ENCODE results near the gene C5orf52.

- TF ChIP-seq CTCF (IDR thresholded peaks at IDR 0.05) (no peak), FOXK1 (CRISPR knock-in tag; IDR thresholded peaks at IDR 0.05) (no peak), MAX (CRISPR knock-in tag; IDR thresholded peaks at IDR 0.05) (no peak), RELA (CRISPR knock-in tag; IDR thresholded peaks at IDR 0.05; ENCODE audit: borderline replicate concordance) (no peak), USF1 (CRISPR knock-in tag; IDR thresholded peaks at IDR 0.05) (no peak), PREB (CRISPR knock-in tag; IDR thresholded peaks at IDR 0.05; ENCODE audit: borderline replicate concordance) (no peak), PRRX2 (CRISPR knock-in tag; IDR thresholded peaks at IDR 0.05) (no peak), AFF4 (CRISPR knock-in tag; IDR thresholded peaks at IDR 0.05; ENCODE audit: borderline replicate concordance) (no peak), ZNF232 (CRISPR knock-in tag; IDR thresholded peaks at IDR 0.05) (no peak)
- TF ChIP-seq, protein P1, sequence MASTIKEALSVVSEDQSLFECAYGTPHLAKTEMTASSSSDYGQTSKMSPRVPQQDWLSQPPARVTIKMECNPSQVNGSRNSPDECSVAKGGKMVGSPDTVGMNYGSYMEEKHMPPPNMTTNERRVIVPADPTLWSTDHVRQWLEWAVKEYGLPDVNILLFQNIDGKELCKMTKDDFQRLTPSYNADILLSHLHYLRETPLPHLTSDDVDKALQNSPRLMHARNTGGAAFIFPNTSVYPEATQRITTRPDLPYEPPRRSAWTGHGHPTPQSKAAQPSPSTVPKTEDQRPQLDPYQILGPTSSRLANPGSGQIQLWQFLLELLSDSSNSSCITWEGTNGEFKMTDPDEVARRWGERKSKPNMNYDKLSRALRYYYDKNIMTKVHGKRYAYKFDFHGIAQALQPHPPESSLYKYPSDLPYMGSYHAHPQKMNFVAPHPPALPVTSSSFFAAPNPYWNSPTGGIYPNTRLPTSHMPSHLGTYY (CRISPR knock-in tag; IDR thresholded peaks at IDR 0.05), result no peak
- TF ChIP-seq, protein P2, sequence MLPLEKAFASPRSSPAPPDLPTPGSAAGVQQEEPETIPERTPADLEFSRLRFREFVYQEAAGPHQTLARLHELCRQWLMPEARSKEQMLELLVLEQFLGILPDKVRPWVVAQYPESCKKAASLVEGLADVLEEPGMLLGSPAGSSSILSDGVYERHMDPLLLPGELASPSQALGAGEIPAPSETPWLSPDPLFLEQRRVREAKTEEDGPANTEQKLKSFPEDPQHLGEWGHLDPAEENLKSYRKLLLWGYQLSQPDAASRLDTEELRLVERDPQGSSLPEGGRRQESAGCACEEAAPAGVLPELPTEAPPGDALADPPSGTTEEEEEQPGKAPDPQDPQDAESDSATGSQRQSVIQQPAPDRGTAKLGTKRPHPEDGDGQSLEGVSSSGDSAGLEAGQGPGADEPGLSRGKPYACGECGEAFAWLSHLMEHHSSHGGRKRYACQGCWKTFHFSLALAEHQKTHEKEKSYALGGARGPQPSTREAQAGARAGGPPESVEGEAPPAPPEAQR (CRISPR knock-in tag; IDR thresholded peaks at IDR 0.05), result no peak
- TF ChIP-seq, protein P3, sequence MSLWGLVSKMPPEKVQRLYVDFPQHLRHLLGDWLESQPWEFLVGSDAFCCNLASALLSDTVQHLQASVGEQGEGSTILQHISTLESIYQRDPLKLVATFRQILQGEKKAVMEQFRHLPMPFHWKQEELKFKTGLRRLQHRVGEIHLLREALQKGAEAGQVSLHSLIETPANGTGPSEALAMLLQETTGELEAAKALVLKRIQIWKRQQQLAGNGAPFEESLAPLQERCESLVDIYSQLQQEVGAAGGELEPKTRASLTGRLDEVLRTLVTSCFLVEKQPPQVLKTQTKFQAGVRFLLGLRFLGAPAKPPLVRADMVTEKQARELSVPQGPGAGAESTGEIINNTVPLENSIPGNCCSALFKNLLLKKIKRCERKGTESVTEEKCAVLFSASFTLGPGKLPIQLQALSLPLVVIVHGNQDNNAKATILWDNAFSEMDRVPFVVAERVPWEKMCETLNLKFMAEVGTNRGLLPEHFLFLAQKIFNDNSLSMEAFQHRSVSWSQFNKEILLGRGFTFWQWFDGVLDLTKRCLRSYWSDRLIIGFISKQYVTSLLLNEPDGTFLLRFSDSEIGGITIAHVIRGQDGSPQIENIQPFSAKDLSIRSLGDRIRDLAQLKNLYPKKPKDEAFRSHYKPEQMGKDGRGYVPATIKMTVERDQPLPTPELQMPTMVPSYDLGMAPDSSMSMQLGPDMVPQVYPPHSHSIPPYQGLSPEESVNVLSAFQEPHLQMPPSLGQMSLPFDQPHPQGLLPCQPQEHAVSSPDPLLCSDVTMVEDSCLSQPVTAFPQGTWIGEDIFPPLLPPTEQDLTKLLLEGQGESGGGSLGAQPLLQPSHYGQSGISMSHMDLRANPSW (CRISPR knock-in tag; conservative IDR thresholded peaks at IDR 0.05; ENCODE audit: low read depth), result no peak
These were observed 38.0 kb downstream of the C5orf52 start for GRCh38 chr5:157709346-157709745.

All from WTC11 (cell line).